DND-41 (cell line): ENCODE data around the gene THRB.

Experiments
- CTCF ChIP-seq: IDR thresholded peaks from 2 replicates; pipeline ENCODE4 v1.5.1; 2012; ENCODE audit warnings: borderline replicate concordance, low read length, moderate library complexity, mild to moderate bottlenecking; ENCODE audit not compliant: poor library complexity, severe bottlenecking; ENCODE audit errors: extremely low read depth
- EZH2 ChIP-seq: IDR thresholded peaks from 3 replicates; pipeline ENCODE4 v1.6.1; 2012; ENCODE audit warnings: borderline replicate concordance, low read depth, mild to moderate bottlenecking, moderate library complexity, low read length, inconsistent platforms; ENCODE audit not compliant: severe bottlenecking

- TF ChIP-seq EZH2 (no peak), CTCF (no peak)
Measured at GRCh38 chr3:24117508-24117907, 377.1 kb downstream of the THRB start.
